ENCODE results near the gene IRF1. TPM values are rescaled to one million over a fixed set of nuclear protein-coding genes. Genes with fewer than 3 reads are reported as not detected.

IRF1 gene
- polyA plus RNA-seq, 3 donors: 125 to 363 (median 129) TPM

DNA sequence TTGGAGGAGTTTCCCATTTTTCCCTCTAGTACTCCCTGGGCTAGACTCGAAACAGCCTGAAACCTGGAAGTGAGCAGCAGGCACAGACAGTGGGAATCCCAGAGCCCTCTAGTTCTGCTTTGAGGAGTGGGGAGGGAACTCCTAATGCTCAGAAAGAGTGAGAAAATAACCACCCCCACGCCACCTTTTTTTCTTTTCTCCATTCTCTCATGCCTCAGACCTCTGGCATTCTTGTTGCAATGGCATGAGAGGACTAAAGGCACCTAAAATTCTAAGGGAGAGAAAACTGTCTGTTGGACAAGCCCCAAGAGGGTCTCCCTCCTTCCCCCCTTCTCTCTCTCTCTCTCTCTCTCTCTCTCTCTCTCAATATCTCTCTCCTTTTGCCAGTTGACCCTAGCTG, 15.1 kb upstream of the IRF1 start:
- Histone ChIP-seq H3K4me3 (replicated peaks in 1 of 3; ENCODE audit: low read depth in 2 of 3, low read length in 3 of 3) (no peak overlapping the region), H3K9ac (ENCODE audit: insufficient read depth, low read length, poor library complexity, severe bottlenecking) (no peak overlapping the region), H2AFZ (ENCODE audit: insufficient read depth, low read depth, low read length, poor library complexity, severe bottlenecking) (no peak overlapping the region), H3K4me2 (replicated peaks; ENCODE audit: extremely low read depth, low read length, poor library complexity, severe bottlenecking) (no peak overlapping the region), H3K27me3 (ENCODE audit: control insufficient read depth in 2 of 2, insufficient read depth in 2 of 2, low read length in 2 of 2) (no peaks in the 10 kb centered on the region), H4K20me1 (ENCODE audit: insufficient read depth, low read length) (no peaks in the 10 kb centered on the region), H3K27ac (ENCODE audit: low read depth in 1 of 2, low read length in 2 of 2) (no peak overlapping the region), H3K9me3 (replicated peaks in 1 of 2; ENCODE audit: control insufficient read depth in 1 of 2, insufficient read depth in 1 of 2, low read length in 2 of 2) (no peaks in the 10 kb centered on the region), H3K4me1 (ENCODE audit: control insufficient read depth in 1 of 2, insufficient read depth in 2 of 2, low read length in 2 of 2) (peaks cover 9 to 10% of the 10 kb centered on the region in 2 donors), H3K36me3 (replicated peaks in 1 of 2; ENCODE audit: control insufficient read depth in 1 of 2, insufficient read depth in 2 of 2, low read length in 2 of 2) (no peaks in the 10 kb centered on the region), H3K79me2 (ENCODE audit: insufficient read depth, low read length) (no peaks in the 10 kb centered on the region)
- peaks cover 0 to 9% (median 2%) of the 10 kb centered on the region in 7 donors for H3K9me3 Mint-ChIP-seq
- no peaks in the 10 kb centered on the region for H3K36me3 Mint-ChIP-seq
- no peak for TF ChIP-seq CTCF (IDR thresholded peaks at IDR 0.05)
- no peak overlapping the region for H3K4me3 Mint-ChIP-seq
- H3K27ac Mint-ChIP-seq: peak overlapping the region in 2 of 7 donors; percentile 8 to 15
- no peak for DNase-seq
- H3K27me3 Mint-ChIP-seq (ENCODE audit: low read depth in 3 of 3): peaks cover 0 to 5% (median 2%) of the 10 kb centered on the region in 3 donors
- intact Hi-C loops (cut with micrococcal nuclease): loop anchor here (10.0 kb wide), 2 partner anchors 309 to 319 kb away; partner anchors contain the start of gene SOWAHA (in 1 of the 2)
- no CpG with 5 or more reads among the region's 2 CpGs for WGBS (ENCODE audit: insufficient coverage)
- peaks cover 18% of the 10 kb centered on the region for H3K4me1 Mint-ChIP-seq

- no peak for DNase-seq
- no peaks in the 10 kb centered on the region for H3K36me3 ChIP-seq (replicated peaks in 1 of 2; ENCODE audit: control insufficient read depth in 1 of 2, insufficient read depth in 2 of 2, low read length in 2 of 2)
- intact Hi-C loops (cut with micrococcal nuclease): loop anchor here (10.0 kb wide), 2 partner anchors 310 to 320 kb away; partner anchors contain the start of gene SOWAHA (in 1 of the 2)
- peaks cover 11 to 13% of the 10 kb centered on the region in 2 donors for H3K4me1 ChIP-seq (ENCODE audit: control insufficient read depth in 1 of 2, insufficient read depth in 2 of 2, low read length in 2 of 2)
- Mint-ChIP-seq H3K4me1 (peaks cover 26% of the 10 kb centered on the region), H3K4me3 (no peak overlapping the region), H3K36me3 (no peaks in the 10 kb centered on the region), H3K9me3 (peaks cover 0 to 5% (median 0%) of the 10 kb centered on the region in 7 donors), H3K27me3 (ENCODE audit: low read depth in 3 of 3) (peaks cover 0 to 5% (median 2%) of the 10 kb centered on the region in 3 donors), H3K27ac (no peak overlapping the region)
- WGBS (ENCODE audit: insufficient coverage): 100% methylated on average over 1 of the region's 4 CpGs
- no peak overlapping the region for H3K9ac ChIP-seq (ENCODE audit: insufficient read depth, low read length, poor library complexity, severe bottlenecking)
- TF ChIP-seq CTCF (IDR thresholded peaks at IDR 0.05): no peak
- H3K4me3 ChIP-seq (replicated peaks in 1 of 3; ENCODE audit: low read depth in 2 of 3, low read length in 3 of 3): no peak overlapping the region
- no peak overlapping the region for H2AFZ ChIP-seq (ENCODE audit: insufficient read depth, low read depth, low read length, poor library complexity, severe bottlenecking)
- H4K20me1 ChIP-seq (ENCODE audit: insufficient read depth, low read length): no peaks in the 10 kb centered on the region
- no peaks in the 10 kb centered on the region for H3K9me3 ChIP-seq (replicated peaks in 1 of 2; ENCODE audit: control insufficient read depth in 1 of 2, insufficient read depth in 1 of 2, low read length in 2 of 2)
- no peaks in the 10 kb centered on the region for H3K27me3 ChIP-seq (ENCODE audit: control insufficient read depth in 2 of 2, insufficient read depth in 2 of 2, low read length in 2 of 2)
- no peak overlapping the region for H3K4me2 ChIP-seq (replicated peaks; ENCODE audit: extremely low read depth, low read length, poor library complexity, severe bottlenecking)
- no peaks in the 10 kb centered on the region for H3K79me2 ChIP-seq (ENCODE audit: insufficient read depth, low read length)
- no peak overlapping the region for H3K27ac ChIP-seq (ENCODE audit: low read depth in 1 of 2, low read length in 2 of 2)
Measured at GRCh38 chr5:132504746-132505145, 14.2 kb upstream of the IRF1 start.
